ENCODE results near the gene MIDN. TPM values are rescaled to one million over a fixed set of nuclear protein-coding genes. Genes with fewer than 3 reads are reported as not detected.

Gene MIDN
- total and polyA plus RNA-seq, 2 experiments from 2014 or later: 30.1 to 98.4 TPM

GRCh38 chr19:1287354-1288225, 39.2 kb downstream of the MIDN start:
- Histone ChIP-seq H3K27me3 (no peaks in the 10 kb centered on the region), H3K9me2 (replicated peaks; ENCODE audit: insufficient read depth) (no peaks in the 10 kb centered on the region), H3K79me2 (peaks cover 55% of the 10 kb centered on the region), H4K20me1 (ENCODE audit: insufficient read depth, poor library complexity, severe bottlenecking) (no peaks in the 10 kb centered on the region), H3K4me2 (peak overlapping the region; percentile 92), H3K9me3 (ENCODE audit: low read depth) (no peaks in the 10 kb centered on the region), H3K4me3 (peak overlapping the region; percentile 20), H3K27ac (peak overlapping the region; percentile 16), H2AFZ (no peak overlapping the region), H3K36me3 (replicated peaks; ENCODE audit: insufficient read depth, low read depth) (no peaks in the 10 kb centered on the region), H3K4me1 (ENCODE audit: insufficient read depth) (peaks cover 49% of the 10 kb centered on the region)
- no peak for TF ChIP-seq EZH2phosphoT487 (IDR thresholded peaks at IDR 0.05; ENCODE audit: low read depth, severe bottlenecking, unreplicated experiment)
- no peak for TF ChIP-seq EZH2 (IDR thresholded peaks at IDR 0.05; ENCODE audit: borderline replicate concordance)
- no peak for TF ChIP-seq CTCF (IDR thresholded peaks at IDR 0.05; ENCODE audit: poor library complexity)
- WGBS (ENCODE audit: low lambda C conversion rate, missing lambda C conversion rate): 51% methylated on average over 45 of the region's 55 CpGs
- no peak for DNase-seq (ENCODE audit: low spot score)

- Histone ChIP-seq H3K9me2 (replicated peaks; ENCODE audit: insufficient read depth) (no peaks in the 10 kb centered on the region), H3K27ac (peak overlapping the region; percentile 16), H3K27me3 (no peaks in the 10 kb centered on the region), H3K36me3 (replicated peaks; ENCODE audit: insufficient read depth, low read depth) (no peaks in the 10 kb centered on the region), H2AFZ (no peak overlapping the region), H3K9me3 (ENCODE audit: low read depth) (no peaks in the 10 kb centered on the region), H3K79me2 (peaks cover 56% of the 10 kb centered on the region), H3K4me3 (no peak overlapping the region), H3K4me2 (peak overlapping the region; percentile 92), H4K20me1 (ENCODE audit: insufficient read depth, poor library complexity, severe bottlenecking) (no peaks in the 10 kb centered on the region), H3K4me1 (ENCODE audit: insufficient read depth) (peaks cover 49% of the 10 kb centered on the region)
- WGBS (ENCODE audit: low lambda C conversion rate, missing lambda C conversion rate): 94% methylated on average over 13 of the region's 18 CpGs
- TF ChIP-seq EZH2phosphoT487 (IDR thresholded peaks at IDR 0.05; ENCODE audit: low read depth, severe bottlenecking, unreplicated experiment): no peak
- TF ChIP-seq CTCF (IDR thresholded peaks at IDR 0.05; ENCODE audit: poor library complexity): no peak
- no peak for TF ChIP-seq EZH2 (IDR thresholded peaks at IDR 0.05; ENCODE audit: borderline replicate concordance)
- DNase-seq (ENCODE audit: low spot score): no peak
These were observed 39.8 kb downstream of the MIDN start for GRCh38 chr19:1288226-1288612.

- Histone ChIP-seq H3K9me3 (ENCODE audit: low read depth) (no peaks in the 10 kb centered on the region), H2AFZ (no peak overlapping the region), H3K27ac (no peak overlapping the region), H3K4me2 (peak overlapping the region; percentile 92), H3K79me2 (peaks cover 56% of the 10 kb centered on the region), H3K27me3 (no peaks in the 10 kb centered on the region), H4K20me1 (ENCODE audit: insufficient read depth, poor library complexity, severe bottlenecking) (no peaks in the 10 kb centered on the region), H3K4me3 (no peak overlapping the region), H3K9me2 (replicated peaks; ENCODE audit: insufficient read depth) (no peaks in the 10 kb centered on the region), H3K4me1 (ENCODE audit: insufficient read depth) (peaks cover 47% of the 10 kb centered on the region), H3K36me3 (replicated peaks; ENCODE audit: insufficient read depth, low read depth) (no peaks in the 10 kb centered on the region)
- WGBS (ENCODE audit: low lambda C conversion rate, missing lambda C conversion rate): 95% methylated on average over 30 of the region's 41 CpGs
- TF ChIP-seq EZH2phosphoT487 (IDR thresholded peaks at IDR 0.05; ENCODE audit: low read depth, severe bottlenecking, unreplicated experiment): no peak
- TF ChIP-seq EZH2 (IDR thresholded peaks at IDR 0.05; ENCODE audit: borderline replicate concordance): no peak
- no peak for TF ChIP-seq CTCF (IDR thresholded peaks at IDR 0.05; ENCODE audit: poor library complexity)
- no peak for DNase-seq (ENCODE audit: low spot score)
These were observed 40.7 kb downstream of the MIDN start for GRCh38 chr19:1288833-1289685.

Measured in hepatocyte (in vitro differentiated cells).